Esophagus (tissue), 2 donors: Measurements from ENCODE around the gene ZNF433. TPM values are rescaled to one million over a fixed set of nuclear protein-coding genes. Genes with fewer than 3 reads are reported as not detected.

Experiments
- H3K27ac ChIP-seq, 2 donors: one replicate each; pipeline ENCODE4 v1.5.1; 2013; ENCODE audit warnings: low read depth in 2 of 2, mild to moderate bottlenecking in 2 of 2, inconsistent platforms in 1 of 2, low read length in 1 of 2, moderate library complexity in 1 of 2
- H3K27me3 ChIP-seq, 2 donors: one replicate each; pipeline ENCODE4 v1.6.1; 2013; ENCODE audit warnings: low read length in 2 of 2, control low read depth in 1 of 2, mild to moderate bottlenecking in 1 of 2; ENCODE audit not compliant: insufficient read depth in 2 of 2, control insufficient read depth in 1 of 2
- H3K36me3 ChIP-seq, 2 donors: one replicate each; pipeline ENCODE4 v1.6.1; 2013; ENCODE audit warnings: low read length in 1 of 2; ENCODE audit not compliant: control insufficient read depth in 2 of 2, insufficient read depth in 2 of 2
- H3K4me1 ChIP-seq, 2 donors: one replicate each; pipeline ENCODE4 v1.6.1; 2013; ENCODE audit warnings: low read length in 1 of 2; ENCODE audit not compliant: control insufficient read depth in 2 of 2, insufficient read depth in 2 of 2
- H3K4me3 ChIP-seq, 2 donors: one replicate each; pipeline ENCODE4 v1.5.1; 2013; ENCODE audit warnings: low read length in 2 of 2, mild to moderate bottlenecking in 2 of 2, low read depth in 1 of 2, moderate library complexity in 1 of 2
- H3K9me3 ChIP-seq, 2 donors: one replicate each; pipeline ENCODE4 v1.6.1; 2013; ENCODE audit warnings: mild to moderate bottlenecking in 2 of 2, low read depth in 1 of 2, low read length in 1 of 2, moderate library complexity in 1 of 2; ENCODE audit not compliant: control insufficient read depth in 2 of 2, insufficient read depth in 1 of 2
- WGBS, 2 donors: extraction: QIAGEN DNeasy Blood & Tissue Kit; methylation state at CpG; one replicate each; pipeline ENCODE4 v1.1.7; 2013; 5-methylcytosine and 5-hydroxymethylcytosine counted together
- polyA plus RNA-seq, 2 donors: library from polyadenylated mRNA; stranded (reverse); fragments of 200-250 nt; gene quantifications; one replicate each; pipeline ENCODE4 v1.2.3, GENCODE V29; 2013
- donor health status: healthy with polysubstance abuse.
- donor health status: Bipolar disorder and iron deficiency.

Gene ZNF433
- polyA plus RNA-seq, 2 donors = 5.0 to 7.3 TPM

DNA sequence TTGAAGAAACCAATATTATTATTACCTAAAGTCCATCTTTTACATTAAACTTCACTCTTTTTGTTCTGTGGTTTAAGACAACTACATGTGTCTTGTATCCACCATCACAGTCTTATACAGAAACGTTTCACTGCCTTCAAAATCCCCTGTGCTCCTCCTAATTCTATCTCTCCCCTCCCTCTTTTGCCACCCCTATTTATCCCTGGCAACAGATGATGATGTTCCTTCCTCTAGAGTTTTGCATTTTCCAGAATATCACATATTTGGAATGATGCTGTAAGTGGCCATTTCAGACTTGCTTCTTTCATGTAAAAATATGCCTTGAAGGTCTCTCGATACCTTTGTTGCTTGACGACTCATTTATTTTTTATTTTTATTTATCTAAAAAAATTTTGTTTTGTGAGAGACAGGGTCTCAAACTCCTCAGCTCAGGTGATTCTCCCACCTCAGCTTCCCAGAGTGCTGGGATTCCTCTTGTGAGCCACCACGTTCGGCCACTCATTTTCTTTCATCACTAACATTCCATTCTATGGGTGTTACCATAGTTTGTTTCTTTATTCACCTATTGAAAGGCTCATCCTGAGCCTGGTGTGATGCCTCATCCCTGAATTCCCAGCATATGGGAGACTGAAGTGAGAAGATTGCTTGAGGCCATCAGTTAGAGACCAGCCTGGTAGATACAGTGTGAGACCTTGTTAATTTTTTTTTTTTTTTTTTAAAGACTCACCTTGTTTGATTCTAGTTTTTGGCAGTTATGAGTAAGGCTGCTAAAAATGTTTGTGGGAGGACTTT, 62.3 kb downstream of the ZNF433 start:
- Histone ChIP-seq H3K9me3 (peaks cover 3 to 5% of the 10 kb centered on the region in 2 donors), H3K36me3 (peaks cover 0 to 2% of the 10 kb centered on the region in 2 donors), H3K4me1 (no peaks in the 10 kb centered on the region), H3K27me3 (no peaks in the 10 kb centered on the region), H3K27ac (no peak overlapping the region), H3K4me3 (no peak overlapping the region)
- WGBS, 2 donors = 83 to 85% methylated on average over 5 of the region's 5 CpGs

- no peaks in the 10 kb centered on the region for H3K36me3 ChIP-seq
- WGBS, 2 donors = 87 to 93% methylated on average over 2 of the region's 2 CpGs
- no peak overlapping the region for H3K4me3 ChIP-seq
- H3K27ac ChIP-seq = no peak overlapping the region
- no peaks in the 10 kb centered on the region for H3K9me3 ChIP-seq
- H3K4me1 ChIP-seq = no peaks in the 10 kb centered on the region
- H3K27me3 ChIP-seq = no peaks in the 10 kb centered on the region
Observed at GRCh38 chr19:11971041-11971440, 64.4 kb downstream of the ZNF433 start.

DNA sequence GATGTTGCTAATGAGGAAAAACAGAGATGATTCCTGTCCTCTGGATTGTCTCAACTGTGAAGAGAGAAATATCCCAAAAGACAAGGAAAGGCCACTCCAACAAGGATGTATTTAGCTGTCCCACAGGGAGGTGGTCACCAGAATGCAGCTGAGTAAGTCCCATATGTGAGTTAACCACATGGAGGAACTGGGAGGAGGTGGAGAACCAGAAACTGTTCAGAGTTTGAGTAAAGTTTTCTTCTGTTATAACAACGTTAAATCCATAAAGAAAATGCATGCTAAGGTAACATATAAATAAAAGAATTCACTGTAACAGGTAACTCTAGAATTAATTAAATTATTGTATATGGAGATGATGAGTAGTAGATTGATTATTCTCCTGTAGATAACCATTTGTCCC, 65.3 kb downstream of the ZNF433 start:
- Histone ChIP-seq H3K36me3 (no peaks in the 10 kb centered on the region), H3K4me3 (no peak overlapping the region), H3K27me3 (no peaks in the 10 kb centered on the region), H3K9me3 (no peaks in the 10 kb centered on the region), H3K4me1 (no peaks in the 10 kb centered on the region), H3K27ac (no peak overlapping the region)
- 80 to 88% methylated on average over 1 of the region's 1 CpG for WGBS, 2 donors

GRCh38 chr19:11964858-11965645, 70.4 kb downstream of the ZNF433 start, which contains the start of gene ZNF763:
Gene ZNF763, plus strand, starts transcription at chr19:11965040. Its CDS starts 169 bp downstream, at chr19:11965209.
- peak within 1 kb of the TSS; percentile 87 to 92 for H3K27ac ChIP-seq
- H3K9me3 ChIP-seq = no peaks in the 10 kb centered on the region
- H3K36me3 ChIP-seq = no peaks in the 10 kb centered on the region
- no peaks in the 10 kb centered on the region for H3K27me3 ChIP-seq
- H3K4me3 ChIP-seq = peak within 1 kb of the TSS; percentile 60 to 89
- peaks cover 0 to 5% of the 10 kb centered on the region in 2 donors for H3K4me1 ChIP-seq
- WGBS, 2 donors = 0% methylated on average over 44 to 47 of the region's 47 CpGs

Other genes starting within 250 kb of the ZNF433 start
- under 1 TPM; 0.19 to 0.53 TPM for gene ZNF491, start 237.2 kb downstream of the ZNF433 start, polyA plus RNA-seq
- 10 to 100 TPM in 1 of 2 donors, 1 to 10 TPM in 1; 5.1 to 16.1 TPM for gene ZNF440, start 221.4 kb downstream of the ZNF433 start, polyA plus RNA-seq
- gene ZNF439, start 187.0 kb downstream of the ZNF433 start, polyA plus RNA-seq = 1 to 10 TPM; 1.4 to 7.2 TPM
- gene ZNF69, start 147.9 kb downstream of the ZNF433 start, polyA plus RNA-seq = 1 to 10 TPM in 1 of 2 donors, under 1 TPM in 1; 0.36 to 1.2 TPM
- 10 to 100 TPM in 1 of 2 donors, 1 to 10 TPM in 1; 6.4 to 16.9 TPM for gene ZNF700, start 110.6 kb downstream of the ZNF433 start, polyA plus RNA-seq
- gene ZNF763, start 70.6 kb downstream of the ZNF433 start, polyA plus RNA-seq = 1 to 10 TPM; 1.1 to 2.7 TPM
- gene ZNF878, start 17.3 kb upstream of the ZNF433 start, polyA plus RNA-seq = under 1 TPM; 0.18 to 0.24 TPM
- 1 to 10 TPM; 2.0 to 3.2 TPM for gene ZNF844, start 29.1 kb upstream of the ZNF433 start, polyA plus RNA-seq
- 1 to 10 TPM; 1.8 to 3.6 TPM for gene ZNF20, start 104.7 kb upstream of the ZNF433 start, polyA plus RNA-seq
- gene ZNF625, start 121.1 kb upstream of the ZNF433 start, polyA plus RNA-seq = under 1 TPM; 0.47 to 0.75 TPM
- 1 to 10 TPM; 1.7 to 1.8 TPM for gene ZNF136, start 127.4 kb upstream of the ZNF433 start, polyA plus RNA-seq